ENCODE data around the gene MYO9A.

Gene MYO9A

DNA sequence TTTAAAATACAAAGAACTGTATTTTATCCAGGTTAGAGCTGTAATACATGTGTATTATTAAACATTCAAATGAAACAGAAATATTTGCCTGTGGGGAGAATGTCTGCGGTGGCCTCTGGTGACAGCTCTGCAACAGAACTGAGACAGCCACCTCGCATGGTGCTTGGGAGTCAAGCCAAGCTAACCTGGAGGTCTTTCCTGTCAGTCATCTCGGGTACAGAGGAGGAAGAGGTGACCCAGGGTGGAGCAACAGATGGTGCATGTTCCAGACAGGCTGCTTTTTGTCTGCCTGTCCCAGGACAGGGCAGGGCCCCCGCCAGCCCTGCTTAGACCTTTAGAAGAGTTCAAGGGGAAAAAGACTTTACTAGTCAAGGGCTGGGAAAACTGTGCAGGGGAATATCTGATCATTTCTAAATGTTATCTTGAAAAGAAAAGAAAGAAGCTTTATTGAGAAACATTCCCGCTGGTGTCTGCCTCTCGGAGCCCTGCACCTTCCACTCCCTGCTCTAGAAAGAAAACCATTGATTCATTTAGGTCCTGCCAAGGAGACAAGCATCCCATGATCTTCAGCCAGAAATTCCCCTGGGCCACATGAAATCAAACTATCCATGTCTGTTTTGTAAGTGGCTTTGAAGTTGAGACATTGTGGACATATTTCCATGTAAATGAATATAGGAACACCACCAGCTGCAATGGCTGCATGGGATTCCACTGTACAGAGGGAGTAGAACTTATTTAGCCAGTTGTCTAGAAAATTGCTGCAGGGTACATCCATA, 313.1 kb downstream of the MYO9A start:
- H3K4me3 ChIP-seq (ENCODE audit: low read depth, low read length) = no peak overlapping the region
- TF ChIP-seq CTCF (IDR thresholded peaks at IDR 0.05; ENCODE audit: control insufficient read depth, extremely low read depth, insufficient read depth) = no peak
- DNase-seq (ENCODE audit: low read depth) = no peak

GRCh38 chr15:71804226-71804625, 313.7 kb downstream of the MYO9A start:
- DNase-seq (ENCODE audit: low read depth) = no peak
- no peak overlapping the region for H3K4me3 ChIP-seq (ENCODE audit: low read depth, low read length)
- TF ChIP-seq CTCF (IDR thresholded peaks at IDR 0.05; ENCODE audit: control insufficient read depth, extremely low read depth, insufficient read depth) = no peak

GRCh38 chr15:71802770-71803169, 315.2 kb downstream of the MYO9A start:
- DNase-seq (ENCODE audit: low read depth) = no peak
- peak; percentile 48; the same call in 1 of the 2 replicates for TF ChIP-seq CTCF (IDR thresholded peaks at IDR 0.05; ENCODE audit: control insufficient read depth, extremely low read depth, insufficient read depth)
- H3K4me3 ChIP-seq (ENCODE audit: low read depth, low read length) = no peak overlapping the region

GRCh38 chr15:71801935-71802655, 315.9 kb downstream of the MYO9A start:
- TF ChIP-seq CTCF (IDR thresholded peaks at IDR 0.05; ENCODE audit: control insufficient read depth, extremely low read depth, insufficient read depth) = no peak
- no peak overlapping the region for H3K4me3 ChIP-seq (ENCODE audit: low read depth, low read length)
- no peak for DNase-seq (ENCODE audit: low read depth)

DNA sequence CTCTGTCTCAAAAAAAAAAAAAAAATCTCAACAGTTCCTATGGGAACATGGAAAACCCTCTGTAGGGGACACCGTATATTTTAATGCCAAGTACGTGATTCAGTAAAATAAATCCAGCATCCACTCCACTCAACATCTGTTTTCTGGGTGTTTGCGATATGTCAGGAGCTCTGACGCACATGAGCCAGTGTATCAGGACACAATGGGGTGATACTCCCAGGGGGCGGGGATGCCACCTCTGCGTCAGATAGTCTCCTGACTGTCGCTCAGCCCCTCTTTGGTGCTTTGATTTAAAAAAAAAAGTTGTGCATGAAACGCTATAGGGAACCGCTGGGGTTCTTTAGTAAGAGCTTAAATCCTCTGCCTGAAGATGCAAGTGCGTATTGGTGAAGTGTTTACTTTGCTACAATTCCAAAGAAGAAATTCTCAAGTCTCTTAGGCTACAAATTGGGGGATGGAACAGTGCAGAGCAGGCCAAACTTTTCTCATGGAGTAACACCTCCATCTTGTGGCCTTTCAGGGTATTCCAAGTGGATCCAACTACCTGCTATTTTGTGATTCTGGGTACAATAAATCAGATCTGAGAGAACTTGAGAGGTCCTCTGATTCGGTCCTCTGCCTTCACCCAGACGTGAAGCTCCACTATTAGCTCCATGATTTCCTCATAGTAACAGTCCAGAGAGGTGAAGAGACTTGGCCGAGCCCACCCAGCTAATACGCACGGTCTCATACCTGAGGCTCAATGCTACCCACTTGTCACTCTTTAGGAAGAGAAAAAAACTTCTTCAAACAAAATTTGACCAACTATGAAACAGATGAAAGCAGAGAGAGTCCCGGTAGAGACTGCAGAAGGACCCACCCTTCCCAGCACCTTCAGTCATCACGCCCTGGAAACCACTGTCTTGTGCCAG, 316.9 kb downstream of the MYO9A start:
- peak; percentile 66 for DNase-seq (ENCODE audit: low read depth)
- TF ChIP-seq CTCF (IDR thresholded peaks at IDR 0.05; ENCODE audit: control insufficient read depth, extremely low read depth, insufficient read depth) = peak; percentile 73

DNA sequence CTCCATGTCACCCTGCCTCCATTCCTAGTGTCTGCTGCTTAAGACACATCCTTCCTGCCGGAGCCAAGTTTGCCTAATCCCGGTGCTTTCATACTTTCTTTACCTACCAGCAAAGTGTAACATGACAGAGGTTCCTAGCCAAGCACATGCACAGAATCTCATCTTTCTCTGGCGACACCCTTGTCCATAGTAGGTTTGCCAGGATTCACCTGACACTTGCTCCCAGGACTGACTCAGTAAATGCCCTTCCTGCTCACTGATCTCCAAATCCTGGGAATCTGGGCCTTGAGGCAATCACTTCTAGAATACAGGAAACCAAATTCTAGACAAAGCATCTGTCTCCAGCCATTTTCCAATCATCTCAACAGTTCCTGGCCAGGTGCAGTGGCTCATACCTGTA, 317.8 kb downstream of the MYO9A start:
- no peak for TF ChIP-seq CTCF (IDR thresholded peaks at IDR 0.05; ENCODE audit: control insufficient read depth, extremely low read depth, insufficient read depth)
- DNase-seq (ENCODE audit: low read depth) = no peak
- H3K4me3 ChIP-seq (ENCODE audit: low read depth, low read length) = no peak overlapping the region

More for the DNA sequence above, 316.9 kb downstream of the MYO9A start:
- no peak overlapping the region for H3K4me3 ChIP-seq (ENCODE audit: low read depth, low read length)
